HL-60 (cell line): ENCODE results near the gene PHTF1.

Experiments used
- CTCF ChIP-seq: IDR thresholded peaks from one replicate; pipeline ENCODE4 v1.5.1; 2011; ENCODE audit warnings: low read length, control low read depth, inconsistent platforms; ENCODE audit not compliant: insufficient read depth
- GABPA ChIP-seq: IDR thresholded peaks from 2 replicates; pipeline ENCODE4 v1.6.1; 2012; ENCODE audit warnings: low read depth
- POLR2AphosphoS5 ChIP-seq: IDR thresholded peaks from 2 replicates; pipeline ENCODE4 v1.6.1; 2012; ENCODE audit warnings: low read depth
- REST ChIP-seq: IDR thresholded peaks from 2 replicates; pipeline ENCODE4 v1.6.1; 2012; ENCODE audit warnings: low read depth; ENCODE audit not compliant: insufficient replicate concordance

- no peak for TF ChIP-seq CTCF
- no peak for TF ChIP-seq REST
- TF ChIP-seq POLR2AphosphoS5 = no peak
- no peak for TF ChIP-seq GABPA
Observed at GRCh38 chr1:113701429-113701828, 57.9 kb downstream of the PHTF1 start.
